HepG2 (cell line): ENCODE data around the gene DDX54. TPM values are rescaled to one million over a fixed set of nuclear protein-coding genes. Genes with fewer than 3 reads are reported as not detected.

ENCODE experiments used
- ATAC-seq: fragments of 200-7000 bp; cut with Tn5 transposase; 3 replicates; pipeline ENCODE4 v1.9.1; 2020; ENCODE audit warnings: mild to moderate bottlenecking, moderate library complexity
- BruUV-seq: library from RNA; stranded (reverse); fragments of 400-500 nt; replicated peaks from 2 replicates; lab custom pipeline; 2021; lab: Mats Ljungman, UMichigan
- CTCF ChIA-PET: fragments of 300-600 bp; formaldehyde crosslinking; extraction: SDS; loops from one replicate; lab custom pipeline; 2021; ENCODE audit warnings: low total read pairs, inconsistent platforms, low intra/inter-chr PET ratio; lab: Yijun Ruan, JAX
- POLR2A ChIA-PET: fragments of 350-600 bp; sonication (Branson Sonifier 250); formaldehyde crosslinking; loops from one replicate; lab custom pipeline; 2020; ENCODE audit warnings: antibody characterized with exemption, inconsistent platforms; lab: Yijun Ruan, JAX
- DNase-seq: peaks from one replicate; pipeline ENCODE4 v3.0.0-alpha.2; 2015; ENCODE audit warnings: low spot score
- FAIRE-seq: peaks from 3 replicates; lab custom pipeline; 2011; peaks lifted over from hg19 to GRCh38; lab: Jason Lieb, UNC
- H2AFZ ChIP-seq: one replicate; pipeline ENCODE4 v1.6.1; 2011; ENCODE audit warnings: low read length, inconsistent platforms
- H3K27ac ChIP-seq: fragments of 300-600 bp; 3 replicates; pipeline ENCODE4 v1.8.0; 2011; ENCODE audit warnings: mixed run types, mild to moderate bottlenecking, mixed read lengths, low read length, inconsistent platforms; ENCODE audit not compliant: insufficient read depth; ENCODE audit errors: extremely low read length
- H3K27me3 ChIP-seq, 2 experiments: fragments of 200-600 bp in 1 of 2; 2 replicates in 1 of 2; 3 replicates in 1 of 2; pipeline versions ENCODE4 v1.6.0 to v1.8.0; 2011; ENCODE audit warnings: low read length in 2 of 2, mild to moderate bottlenecking in 2 of 2, moderate library complexity in 2 of 2, inconsistent platforms in 1 of 2; ENCODE audit not compliant: insufficient read depth in 2 of 2, control insufficient read depth in 1 of 2
- H3K36me3 ChIP-seq, 2 experiments: fragments of 200-600 bp in 1 of 2; replicated peaks in 1 of 2; 2 replicates in 1 of 2; 3 replicates in 1 of 2; pipeline versions ENCODE4 v1.5.1 to v1.8.0; 2011; ENCODE audit warnings: low read length in 2 of 2, inconsistent platforms in 1 of 2; ENCODE audit not compliant: insufficient read depth in 2 of 2, control insufficient read depth in 1 of 2
- H3K4me1 ChIP-seq: 2 replicates; pipeline ENCODE4 v1.5.1; 2012; ENCODE audit warnings: low read length, inconsistent platforms; ENCODE audit not compliant: insufficient read depth
- H3K4me2 ChIP-seq: 2 replicates; pipeline ENCODE4 v1.6.0; 2011; ENCODE audit warnings: low read depth, low read length, inconsistent platforms
- H3K4me3 ChIP-seq, 3 experiments: fragments of 200-600 bp in 1 of 3; sonication (generic), shearing (Covaris generic) in 1 of 3; replicated peaks in 1 of 3; 2 replicates each; pipeline ENCODE4 v1.5.1; 2011 to 2016; ENCODE audit warnings: low read length in 3 of 3, inconsistent platforms in 2 of 3, low read depth in 2 of 3, mild to moderate bottlenecking in 2 of 3, control low read depth in 1 of 3, mixed read lengths in 1 of 3; ENCODE audit not compliant: insufficient read depth in 1 of 3
- H3K79me2 ChIP-seq: one replicate; pipeline ENCODE4 v1.6.1; 2011; ENCODE audit warnings: low read length, inconsistent platforms; ENCODE audit not compliant: insufficient read depth
- H3K9ac ChIP-seq: 2 replicates; pipeline ENCODE4 v1.6.0; 2011; ENCODE audit warnings: mild to moderate bottlenecking, low read depth, low read length, inconsistent platforms; ENCODE audit not compliant: insufficient read depth
- H3K9me3 ChIP-seq: 2 replicates; pipeline ENCODE4 v1.5.1; 2012; ENCODE audit warnings: mild to moderate bottlenecking, low read length
- H4K20me1 ChIP-seq: 2 replicates; pipeline ENCODE4 v1.6.0; 2011; ENCODE audit warnings: inconsistent platforms, mild to moderate bottlenecking, low read length, moderate library complexity; ENCODE audit not compliant: insufficient read depth
- REXO4 ChIP-seq: sonication (generic); formaldehyde crosslinking; IDR thresholded peaks from 2 replicates; pipeline ENCODE4 v1.8.0; 2022; ENCODE audit warnings: missing genetic modification reagents, mild to moderate bottlenecking, borderline replicate concordance
- ZNF12 ChIP-seq: sonication (generic); formaldehyde crosslinking; IDR thresholded peaks from 2 replicates; pipeline ENCODE4 v1.5.0; 2020; ENCODE audit warnings: missing genetic modification reagents
- WGBS: methylation state at CpG from one replicate; pipeline ENCODE4 v1.1.6; 2017; ENCODE audit warnings: low lambda C conversion rate; 5-methylcytosine and 5-hydroxymethylcytosine counted together
- in situ Hi-C: cut with HindIII; loops from 2 replicates; pipeline ENCODE4 v1.10.0; 2017; ENCODE audit warnings: low pct_unique_long_range_greater_than_20kb; ENCODE audit not compliant: extremely low pct_ligation_motif_present
- intact Hi-C: fragments of 100-400 bp; cut with micrococcal nuclease; formaldehyde crosslinking; loops from one replicate; pipeline ENCODE4 v1.10.0; 2022; ENCODE audit not compliant: unreplicated experiment
- polyA plus RNA-seq, 8 experiments: library from polyadenylated mRNA; depleted of rRNA in 3 of 8; stranded (reverse) in 7 of 8; unstranded in 1 of 8; fragments of >200 nt; fragmentation: Illumina TruSeq in 4 of 8; extraction: Trizol in 4 of 8; gene quantifications; 2 replicates each; pipeline versions ENCODE4 v1.2.1 to v1.2.3, GENCODE V29; 2011 to 2016; ENCODE audit warnings: low read depth in 4 of 8, missing spikeins in 1 of 8, mixed read lengths in 1 of 8; ENCODE audit not compliant: insufficient read depth in 1 of 8
- total RNA-seq, 5 experiments: library from RNA; depleted of rRNA; stranded (reverse); fragments of >200 nt; fragmentation: Illumina TruSeq; extraction: Trizol; gene quantifications; 2 replicates each; pipeline ENCODE4 v1.2.3, GENCODE V29; 2016; ENCODE audit warnings: low read depth in 1 of 5
- TF ChIP-seq, protein P1 (sequence below): IDR thresholded peaks from 2 replicates; pipeline ENCODE4 v1.6.1; 2016; ENCODE audit warnings: missing compliant biosample characterization, missing genetic modification reagents, borderline replicate concordance

The DDX54 gene
- total and polyA plus RNA-seq, 2 of the 13 experiments (the other 11 are each of a cell fraction or from before 2014, with no cell fraction given): 59.7 to 61.1 TPM

- ChIA-PET POLR2A (interaction anchor here (2.1 to 4.1 kb wide), 2 partner anchors 19 to 28 kb away, joined by 11 to 16 read pairs; partner anchors contain the start of gene TPCN1), CTCF (no interaction called here)
- TF ChIP-seq ZNF12 (peak; percentile 95), REXO4 (CRISPR knock-in tag) (no peak)
- TF ChIP-seq, protein P1, sequence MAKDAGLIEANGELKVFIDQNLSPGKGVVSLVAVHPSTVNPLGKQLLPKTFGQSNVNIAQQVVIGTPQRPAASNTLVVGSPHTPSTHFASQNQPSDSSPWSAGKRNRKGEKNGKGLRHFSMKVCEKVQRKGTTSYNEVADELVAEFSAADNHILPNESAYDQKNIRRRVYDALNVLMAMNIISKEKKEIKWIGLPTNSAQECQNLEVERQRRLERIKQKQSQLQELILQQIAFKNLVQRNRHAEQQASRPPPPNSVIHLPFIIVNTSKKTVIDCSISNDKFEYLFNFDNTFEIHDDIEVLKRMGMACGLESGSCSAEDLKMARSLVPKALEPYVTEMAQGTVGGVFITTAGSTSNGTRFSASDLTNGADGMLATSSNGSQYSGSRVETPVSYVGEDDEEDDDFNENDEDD: no peak
- FAIRE-seq (no peak), DNase-seq (no peak), ATAC-seq (no peak)
- 63% methylated on average over 4 of the region's 4 CpGs for WGBS
- H3K27me3 ChIP-seq: no peaks in the 10 kb centered on the region
- H3K36me3 ChIP-seq: no peaks in the 10 kb centered on the region
- no peaks in the 10 kb centered on the region for H3K79me2 ChIP-seq
- H3K27ac ChIP-seq: no peak overlapping the region
- in situ Hi-C loops (no loop called here), intact Hi-C loops (loop anchor here (5.0 kb wide), 1 partner anchor 155 kb away; the partner anchor contains the start of gene PLBD2)
- H3K4me1 ChIP-seq: peaks cover 33% of the 10 kb centered on the region
- no peak overlapping the region for H3K4me3 ChIP-seq
- H2AFZ ChIP-seq: no peak overlapping the region
- no TSS peak for BruUV-seq
- no peaks in the 10 kb centered on the region for H3K9me3 ChIP-seq
- H4K20me1 ChIP-seq: no peaks in the 10 kb centered on the region
- no peak overlapping the region for H3K4me2 ChIP-seq
- no peak overlapping the region for H3K9ac ChIP-seq
Measured at GRCh38 chr12:113202300-113203075, 17.2 kb upstream of the DDX54 start.
